NK-92 treated with Interleukin-12 subunit alpha and Interleukin-12 subunit beta, amount 100 ng/mL, for 24 hours (cell line): ENCODE measurements around the gene HDC.

Experiments used
- DNase-seq: peaks from one replicate; lab custom pipeline; 2025; lab: John Stamatoyannopoulos, UW

Gene HDC

DNA sequence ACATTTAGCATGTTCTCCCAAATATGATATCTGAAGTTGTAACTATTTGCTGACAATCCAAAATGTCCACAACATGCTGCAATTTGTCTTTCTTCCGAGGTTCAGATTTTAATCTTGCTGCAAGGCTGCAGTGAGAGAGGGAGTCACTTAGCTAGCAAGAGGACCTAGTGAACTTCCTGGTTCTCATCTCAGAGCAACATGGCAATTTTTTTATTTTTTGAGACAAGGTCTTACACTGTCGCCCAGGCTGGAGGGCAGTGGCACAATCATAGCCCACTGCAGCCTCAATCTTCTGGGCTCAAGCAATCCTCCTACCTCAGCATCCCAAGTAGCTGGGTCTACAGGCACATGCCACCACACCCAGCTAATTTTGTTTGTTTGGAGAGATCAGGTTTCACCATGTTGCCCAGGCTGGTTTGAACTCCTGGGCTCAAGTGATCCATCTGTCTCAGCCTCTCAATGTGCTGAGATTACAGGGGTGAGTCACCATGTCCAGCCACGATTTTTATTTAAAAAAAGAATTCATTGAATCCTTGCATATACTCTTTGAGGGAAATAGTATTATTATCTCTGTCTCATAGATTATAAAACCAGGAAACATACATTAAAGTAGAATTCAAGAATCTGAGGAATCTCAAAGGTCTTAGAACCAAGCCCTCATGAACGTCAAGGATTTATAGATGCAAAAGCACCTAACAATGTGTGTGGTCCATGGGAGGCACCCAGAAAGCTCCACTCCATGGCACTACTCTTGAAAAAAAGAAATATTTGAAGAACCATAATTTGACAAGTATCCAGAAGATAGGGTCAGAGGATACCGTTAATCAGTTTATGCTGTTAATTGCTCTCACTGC, 9.1 kb downstream of the HDC start:
- DNase-seq, result no peak

GRCh38 chr15:50252556-50252955, 13.0 kb downstream of the HDC start:
- DNase-seq, result no peak

GRCh38 chr15:50251638-50252182, 13.8 kb downstream of the HDC start:
- DNase-seq, result no peak

DNA sequence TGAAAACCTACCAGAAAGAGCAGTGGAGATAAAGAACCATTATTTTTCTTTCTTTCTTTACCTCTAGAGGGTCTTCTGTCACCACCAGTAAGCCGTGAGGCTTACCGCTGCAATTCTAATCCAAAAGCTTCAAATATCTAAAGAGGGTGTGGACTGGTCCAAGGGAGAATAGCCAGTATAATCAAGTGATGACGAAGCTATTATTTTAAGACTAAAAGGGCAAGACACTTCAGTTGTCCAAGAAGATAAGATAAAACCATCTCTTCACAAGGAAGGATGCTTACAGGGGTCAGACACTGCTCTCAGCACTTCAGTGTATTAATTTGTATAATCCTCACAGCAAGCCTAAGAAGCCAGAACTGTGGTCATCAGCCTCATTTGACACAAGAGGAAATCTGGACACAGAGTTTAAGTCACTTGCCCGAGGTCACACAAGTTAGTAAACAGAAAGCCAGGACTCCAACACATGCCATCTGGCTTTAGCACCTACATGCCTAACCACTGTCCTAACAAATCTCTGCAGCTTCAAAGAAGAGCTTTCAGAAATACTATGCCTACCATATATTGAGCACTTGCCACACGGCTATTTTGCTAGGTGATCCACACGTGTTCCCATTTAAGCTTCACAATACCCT, 14.6 kb downstream of the HDC start:
- no peak for DNase-seq

DNA sequence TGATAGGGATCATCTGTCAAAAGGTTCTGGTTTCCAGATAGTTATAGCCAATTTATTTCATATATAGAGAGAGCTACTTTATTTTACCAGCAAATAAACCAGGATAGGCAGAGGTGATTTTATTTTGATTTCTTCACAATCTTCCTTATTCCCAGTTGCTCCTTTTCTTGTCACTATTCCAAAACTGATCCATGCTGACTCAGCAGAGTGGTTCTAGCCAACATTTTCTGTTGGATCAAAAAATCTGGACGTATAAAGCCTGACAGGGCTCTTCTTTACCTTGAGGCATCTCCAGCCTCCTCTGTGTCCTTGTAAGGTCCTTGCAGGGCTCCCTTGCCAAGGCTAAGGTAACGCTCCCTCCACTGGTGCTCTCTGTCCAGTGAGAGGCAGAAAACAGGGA, 15.8 kb downstream of the HDC start:
- no peak for DNase-seq

DNA sequence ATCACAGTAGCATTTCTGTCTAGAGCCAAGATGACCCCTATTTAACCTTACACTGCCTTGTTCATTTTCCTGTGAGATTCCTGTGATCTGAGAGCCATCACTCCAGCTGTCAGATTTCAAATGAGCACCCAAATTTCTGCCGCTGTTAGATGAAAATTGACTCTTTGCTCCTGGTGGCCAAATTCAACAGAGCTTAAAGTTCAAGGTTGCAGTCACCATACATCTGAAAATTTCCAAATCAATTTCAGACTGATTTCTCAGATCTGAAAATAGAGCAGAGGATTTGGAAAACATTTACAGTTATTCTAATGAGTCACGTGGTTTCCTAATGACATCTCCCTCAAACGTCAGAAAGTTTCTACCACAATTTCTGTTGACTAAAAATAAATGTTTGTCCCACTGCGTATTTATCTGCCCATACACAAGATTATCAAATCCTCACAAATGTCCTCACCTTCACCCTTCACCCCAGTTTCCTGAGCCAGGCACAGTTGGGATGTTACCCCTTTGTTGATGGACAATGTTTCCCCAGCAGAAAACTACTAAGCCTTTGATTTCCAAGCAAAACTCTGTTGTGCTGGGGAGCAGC, 16.4 kb downstream of the HDC start:
- no peak for DNase-seq

- DNase-seq, result peak; percentile 63
Measured at GRCh38 chr15:50247819-50248655, 17.5 kb downstream of the HDC start.

GRCh38 chr15:50246631-50247030, 18.9 kb downstream of the HDC start:
- no peak for DNase-seq

DNA sequence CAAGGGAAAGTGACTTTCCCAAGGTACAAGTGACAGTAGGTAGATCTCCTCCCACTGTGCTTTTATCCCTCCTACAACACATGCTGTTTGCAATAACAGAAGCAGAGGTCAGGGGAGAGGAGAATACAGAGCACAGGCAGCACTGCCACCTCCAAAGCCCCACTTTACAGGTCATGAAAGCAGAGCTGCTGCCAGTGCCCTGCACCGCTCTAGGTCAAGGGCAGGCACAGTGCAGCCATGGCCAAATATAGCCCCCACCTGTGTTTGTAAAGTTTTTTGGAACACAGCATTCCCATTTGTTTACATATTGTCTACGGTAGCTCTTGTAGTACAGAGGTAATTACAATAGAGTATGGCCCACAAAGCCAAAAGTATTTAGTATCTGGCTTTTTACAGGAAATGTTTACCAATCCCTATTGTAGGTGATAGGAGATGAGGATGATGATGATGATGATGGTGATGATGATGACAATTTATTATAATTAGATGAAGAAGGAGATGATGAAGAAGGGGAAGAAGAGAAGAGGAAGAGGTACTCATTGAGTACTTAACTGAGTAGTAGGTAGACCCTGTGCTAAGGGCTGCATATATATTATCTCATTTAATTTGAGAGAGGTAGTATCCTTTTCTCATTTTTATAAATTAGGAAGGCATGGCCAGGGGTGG, 20.4 kb downstream of the HDC start:
- DNase-seq, result no peak

GRCh38 chr15:50244153-50244552, 21.4 kb downstream of the HDC start:
- no peak for DNase-seq

- no peak for DNase-seq
Measured at GRCh38 chr15:50241684-50242450, 23.7 kb downstream of the HDC start.

GRCh38 chr15:50238255-50238654, 27.3 kb downstream of the HDC start:
- no peak for DNase-seq

- no peak for DNase-seq
Measured at GRCh38 chr15:50236433-50236832, 29.1 kb downstream of the HDC start.

DNA sequence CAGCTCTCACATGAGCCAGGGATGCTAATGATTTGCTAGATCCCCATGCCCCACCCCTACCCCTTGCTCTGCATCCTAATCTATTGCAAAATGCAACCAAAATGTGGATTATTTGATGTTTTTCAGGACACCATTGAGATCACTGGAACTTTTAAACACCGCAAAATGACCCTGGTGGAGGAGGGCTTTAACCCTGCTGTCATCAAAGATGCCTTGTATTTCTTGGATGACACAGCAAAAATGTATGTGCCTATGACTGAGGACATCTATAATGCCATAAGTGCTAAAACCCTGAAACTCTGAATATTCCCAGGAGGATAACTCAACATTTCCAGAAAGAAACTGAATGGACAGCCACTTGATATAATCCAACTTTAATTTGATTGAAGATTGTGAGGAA, 29.7 kb downstream of the HDC start:
- no peak for DNase-seq

GRCh38 chr15:50234764-50235163, 30.8 kb downstream of the HDC start:
- no peak for DNase-seq

DNA sequence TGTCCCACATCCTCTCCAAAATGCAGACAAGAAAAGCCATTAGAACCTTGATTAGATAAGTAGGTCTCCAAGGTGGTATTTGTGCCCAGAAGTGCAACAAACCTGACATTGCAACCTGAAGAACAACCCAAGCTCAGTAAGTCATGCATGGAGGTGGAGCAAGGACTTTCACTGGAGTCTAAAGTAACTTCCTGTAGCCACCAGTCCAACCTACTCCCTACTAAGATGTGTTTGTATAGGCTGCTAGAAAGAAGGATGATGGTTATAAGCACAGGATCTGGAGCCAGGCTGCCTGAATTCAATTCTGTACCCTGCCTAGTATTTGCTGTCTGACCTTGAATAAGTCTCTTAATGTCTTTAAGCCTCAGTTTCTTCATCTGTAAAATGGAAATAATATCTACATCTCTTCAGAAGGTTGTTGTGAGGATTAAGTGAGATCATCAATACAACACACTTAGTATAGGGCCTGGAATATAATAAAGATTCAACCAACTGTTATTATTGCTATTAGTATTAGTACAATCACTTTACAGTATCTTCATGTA, 32.3 kb downstream of the HDC start:
- no peak for DNase-seq

DNA sequence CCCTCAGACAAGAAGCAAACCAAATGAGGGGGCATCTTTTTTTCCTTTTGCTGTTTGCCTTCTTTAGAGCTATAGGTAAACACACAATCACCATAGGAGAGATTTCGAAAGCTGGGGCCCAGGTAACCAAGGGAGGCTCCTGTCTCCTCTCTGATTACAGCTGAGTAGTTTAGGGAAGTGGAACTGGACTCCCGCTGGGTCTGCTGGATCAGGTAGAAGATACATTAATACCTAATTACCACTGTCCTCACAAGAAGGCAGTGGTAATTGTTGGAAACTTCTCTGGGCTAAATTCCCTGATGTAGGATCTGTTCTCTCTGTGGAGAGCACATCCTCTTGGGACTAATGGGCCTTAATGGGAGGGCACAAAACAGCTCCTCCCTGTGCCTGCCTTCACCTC, 32.7 kb downstream of the HDC start:
- DNase-seq, result no peak

- no peak for DNase-seq
Measured at GRCh38 chr15:50231761-50232160, 33.8 kb downstream of the HDC start.

GRCh38 chr15:50229336-50229735, 36.2 kb downstream of the HDC start:
- no peak for DNase-seq

- DNase-seq, result no peak
Measured at GRCh38 chr15:50228866-50229265, 36.7 kb downstream of the HDC start.
